ENCODE data around the gene LEMD2. TPM values are rescaled to one million over a fixed set of nuclear protein-coding genes. Genes with fewer than 3 reads are reported as not detected.

The LEMD2 gene
- polyA plus RNA-seq, 2 of the 4 experiments (the other 2 are of a cell fraction): 43.2 to 48.8 TPM

- no peak for ATAC-seq
- H3K9me3 ChIP-seq: no peaks in the 10 kb centered on the region
- H3K4me2 ChIP-seq: no peak overlapping the region
- no peak for DNase-seq (ENCODE audit: low read depth in 1 of 2, low spot score in 1 of 2)
- no peak overlapping the region for H3K4me3 ChIP-seq
- ChIA-PET CTCF (interaction anchor here (0.8 to 7.2 kb wide), 3 partner anchors 21 to 416 kb away, joined by 3 to 55 read pairs (median 6); no protein-coding TSS in a partner anchor), POLR2A (no interaction called here)
- 87% methylated on average over 5 of the region's 5 CpGs for WGBS (ENCODE audit: missing lambda C conversion rate)
- peaks cover 14% of the 10 kb centered on the region for H3K4me1 ChIP-seq
- TF ChIP-seq FOXS1 (CRISPR knock-in tag; IDR thresholded peaks at IDR 0.05) (no peak), NFE2L2 (conservative IDR thresholded peaks at IDR 0.05; ENCODE audit: low read length) (no peak), KDM1A (IDR thresholded peaks at IDR 0.05; ENCODE audit: low read depth) (no peak), PHF8 (IDR thresholded peaks at IDR 0.05; ENCODE audit: borderline replicate concordance, low read depth) (no peak), HOXB13 (CRISPR knock-in tag; IDR thresholded peaks at IDR 0.05; ENCODE audit: low read depth) (no peak), MAX (IDR thresholded peaks at IDR 0.05) (no peak), MYC (IDR thresholded peaks at IDR 0.05; ENCODE audit: borderline replicate concordance, low read length) (no peak), ZC3H11A (IDR thresholded peaks at IDR 0.05) (no peak), BCL3 (IDR thresholded peaks at IDR 0.05) (no peak), PBX3 (IDR thresholded peaks at IDR 0.05) (no peak), TP53 (CRISPR knock-in tag; IDR thresholded peaks at IDR 0.05) (no peak), HOXA7 (CRISPR knock-in tag; IDR thresholded peaks at IDR 0.05) (no peak), POLR2AphosphoS2 (conservative IDR thresholded peaks at IDR 0.05; ENCODE audit: low read length) (no peak), TFCP2L1 (CRISPR knock-in tag; IDR thresholded peaks at IDR 0.05) (no peak), HMGXB4 (CRISPR knock-in tag; IDR thresholded peaks at IDR 0.05; ENCODE audit: borderline replicate concordance) (no peak), CBX8 (IDR thresholded peaks at IDR 0.05) (no peak)
- H3K27ac ChIP-seq: no peak overlapping the region; a peak in 1 of 6 replicates
- FAIRE-seq: no peak
These were observed 48.1 kb downstream of the LEMD2 start for GRCh38 chr6:33740794-33741193.

- Histone ChIP-seq H3K4me2 (no peak overlapping the region), H3K4me1 (peaks cover 8% of the 10 kb centered on the region), H3K27ac (no peak overlapping the region; a peak in 1 of 6 replicates), H3K9me3 (no peaks in the 10 kb centered on the region), H3K4me3 (no peak overlapping the region)
- 60% methylated on average over 2 of the region's 6 CpGs for WGBS (ENCODE audit: missing lambda C conversion rate)
- ATAC-seq: no peak
- ChIA-PET CTCF (interaction anchor here (1.2 to 7.2 kb wide), 3 partner anchors 12 to 417 kb away, joined by 4 to 55 read pairs (median 4); no protein-coding TSS in a partner anchor), POLR2A (no interaction called here)
- FAIRE-seq: no peak
- no peak for TF ChIP-seq E2F6 (IDR thresholded peaks at IDR 0.05; ENCODE audit: borderline replicate concordance, low read depth)
- TF ChIP-seq EHMT2 (IDR thresholded peaks at IDR 0.05; ENCODE audit: low read depth): no peak
- DNase-seq (ENCODE audit: low read depth in 1 of 2, low spot score in 1 of 2): no peak
These were observed 48.7 kb downstream of the LEMD2 start for GRCh38 chr6:33740204-33740608.

GRCh38 chr6:33739571-33739970 lies 49.4 kb downstream of the LEMD2 start:
- H3K27ac ChIP-seq: no peak overlapping the region; a peak in 1 of 6 replicates
- no peak overlapping the region for H3K4me2 ChIP-seq
- WGBS (ENCODE audit: missing lambda C conversion rate): 55% methylated on average over 5 of the region's 5 CpGs
- CTCF ChIA-PET: interaction anchor here (1.2 to 7.2 kb wide), 4 partner anchors 12 to 417 kb away, joined by 4 to 55 read pairs (median 6); no protein-coding TSS in a partner anchor
- ATAC-seq: no peak
- TF ChIP-seq ZNF302 (CRISPR knock-in tag; IDR thresholded peaks at IDR 0.05): no peak
- no peak for TF ChIP-seq RCOR1 (IDR thresholded peaks at IDR 0.05; ENCODE audit: low read depth, low read length)
- no peak for TF ChIP-seq CHD2 (IDR thresholded peaks at IDR 0.05; ENCODE audit: low read length, partially characterized antibody)
- TF ChIP-seq SREBF2 (IDR thresholded peaks at IDR 0.05): no peak
- TF ChIP-seq CBX8 (IDR thresholded peaks at IDR 0.05): no peak
- no peak for TF ChIP-seq ZSCAN20 (CRISPR knock-in tag; IDR thresholded peaks at IDR 0.05)
- TF ChIP-seq JUN (IDR thresholded peaks at IDR 0.05): no peak
- no peak for TF ChIP-seq HES2 (IDR thresholded peaks at IDR 0.05)
- no peak for TF ChIP-seq CBX2 (IDR thresholded peaks at IDR 0.05; ENCODE audit: borderline replicate concordance, low read depth)
- no peak for FAIRE-seq
- DNase-seq (ENCODE audit: low read depth in 1 of 2, low spot score in 1 of 2): no peak
- peaks cover 2% of the 10 kb centered on the region for H3K4me1 ChIP-seq
- POLR2A ChIA-PET: no interaction called here
- no peaks in the 10 kb centered on the region for H3K9me3 ChIP-seq
- H3K4me3 ChIP-seq: no peak overlapping the region

Measured in A549 (cell line).